Endothelial cell (in vitro differentiated cells): ENCODE results near the gene FPR3. TPM values are rescaled to one million over a fixed set of nuclear protein-coding genes. Genes with fewer than 3 reads are reported as not detected.

ENCODE experiments used
- DNase-seq: peaks from one replicate; pipeline ENCODE4 v3.0.0; 2021; ENCODE audit warnings: low spot score
- H3K27ac Mint-ChIP-seq: one replicate; pipeline ENCODE4 v1.8.0; 2021; ENCODE audit warnings: mixed read lengths, inconsistent platforms; ENCODE audit not compliant: unreplicated experiment
- H3K27me3 Mint-ChIP-seq: one replicate; pipeline ENCODE4 v1.8.0; 2021; ENCODE audit warnings: mild to moderate bottlenecking, moderate library complexity, mixed read lengths, inconsistent platforms; ENCODE audit not compliant: unreplicated experiment
- H3K36me3 Mint-ChIP-seq: one replicate; pipeline ENCODE4 v1.8.0; 2021; ENCODE audit warnings: mild to moderate bottlenecking, low read depth, mixed read lengths, inconsistent platforms; ENCODE audit not compliant: unreplicated experiment
- H3K4me1 Mint-ChIP-seq: one replicate; pipeline ENCODE4 v1.8.0; 2021; ENCODE audit warnings: mild to moderate bottlenecking, mixed read lengths, inconsistent platforms; ENCODE audit not compliant: unreplicated experiment
- H3K4me3 Mint-ChIP-seq: one replicate; pipeline ENCODE4 v1.8.0; 2021; ENCODE audit warnings: mild to moderate bottlenecking, mixed read lengths, inconsistent platforms; ENCODE audit not compliant: unreplicated experiment
- H3K9me3 Mint-ChIP-seq: one replicate; pipeline ENCODE4 v1.8.0; 2021; ENCODE audit warnings: mixed read lengths, inconsistent platforms; ENCODE audit not compliant: unreplicated experiment
- CTCF ChIP-seq: fragments of 200-600 bp; sonication (generic); IDR thresholded peaks from one replicate; pipeline ENCODE4 v1.5.0; 2021; ENCODE audit warnings: antibody characterized with exemption; ENCODE audit not compliant: unreplicated experiment
- total RNA-seq: library from RNA; stranded (reverse); fragmentation: NEBNext Ultra II Directional; extraction: Animal tissue kit (Norgen Biotek cat#: 25700); gene quantifications from one replicate; pipeline ENCODE4 v1.2.1, GENCODE V29; 2021; ENCODE audit not compliant: unreplicated experiment

FPR3 gene
- total RNA-seq, 1 donor from 2014 or later = not detected

GRCh38 chr19:51821456-51821855, 26.5 kb downstream of the FPR3 start:
- H3K4me3 Mint-ChIP-seq = no peak overlapping the region
- no peak for TF ChIP-seq CTCF
- no peak overlapping the region for H3K27ac Mint-ChIP-seq
- peaks cover 16% of the 10 kb centered on the region for H3K36me3 Mint-ChIP-seq
- H3K27me3 Mint-ChIP-seq = peaks cover 3% of the 10 kb centered on the region
- no peak for DNase-seq
- no peaks in the 10 kb centered on the region for H3K4me1 Mint-ChIP-seq
- H3K9me3 Mint-ChIP-seq = peaks cover 35% of the 10 kb centered on the region

- no peaks in the 10 kb centered on the region for H3K4me1 Mint-ChIP-seq
- peaks cover 35% of the 10 kb centered on the region for H3K9me3 Mint-ChIP-seq
- H3K27ac Mint-ChIP-seq = no peak overlapping the region
- H3K36me3 Mint-ChIP-seq = peaks cover 16% of the 10 kb centered on the region
- no peak for TF ChIP-seq CTCF
- H3K4me3 Mint-ChIP-seq = no peak overlapping the region
- H3K27me3 Mint-ChIP-seq = peaks cover 3% of the 10 kb centered on the region
- DNase-seq = no peak
Observed at GRCh38 chr19:51821921-51822320, 27.0 kb downstream of the FPR3 start.

GRCh38 chr19:51822325-51822724, 27.4 kb downstream of the FPR3 start:
- Mint-ChIP-seq H3K4me3 (no peak overlapping the region), H3K4me1 (no peaks in the 10 kb centered on the region), H3K36me3 (peaks cover 16% of the 10 kb centered on the region), H3K27me3 (peaks cover 3% of the 10 kb centered on the region), H3K9me3 (peaks cover 31% of the 10 kb centered on the region), H3K27ac (no peak overlapping the region)
- DNase-seq = no peak
- no peak for TF ChIP-seq CTCF

- no peaks in the 10 kb centered on the region for H3K4me1 Mint-ChIP-seq
- peaks cover 3% of the 10 kb centered on the region for H3K27me3 Mint-ChIP-seq
- H3K4me3 Mint-ChIP-seq = no peak overlapping the region
- DNase-seq = no peak
- peaks cover 20% of the 10 kb centered on the region for H3K36me3 Mint-ChIP-seq
- H3K9me3 Mint-ChIP-seq = peaks cover 33% of the 10 kb centered on the region
- H3K27ac Mint-ChIP-seq = no peak overlapping the region
- no peak for TF ChIP-seq CTCF
Observed at GRCh38 chr19:51822946-51823345, 28.0 kb downstream of the FPR3 start.

GRCh38 chr19:51824281-51825005, 29.5 kb downstream of the FPR3 start:
- H3K4me1 Mint-ChIP-seq = no peaks in the 10 kb centered on the region
- DNase-seq = no peak
- H3K9me3 Mint-ChIP-seq = peaks cover 37% of the 10 kb centered on the region
- H3K27ac Mint-ChIP-seq = no peak overlapping the region
- TF ChIP-seq CTCF = no peak
- H3K4me3 Mint-ChIP-seq = no peak overlapping the region
- H3K36me3 Mint-ChIP-seq = peaks cover 23% of the 10 kb centered on the region
- H3K27me3 Mint-ChIP-seq = peaks cover 3% of the 10 kb centered on the region
